Left ventricle myocardium inferior (tissue), 1 donor: ENCODE data around the gene GTSE1. TPM values are rescaled to one million over a fixed set of nuclear protein-coding genes. Genes with fewer than 3 reads are reported as not detected.
A peak's percentile ranks its signal among the peaks of the same experiment; 100 is the strongest.

Experiments
- DNase-seq: peaks from one replicate; pipeline ENCODE4 v3.0.0-alpha.2; 2020
- H3K27ac ChIP-seq: fragments of 200-600 bp; replicated peaks from 2 replicates; pipeline ENCODE4 v1.8.0; 2021
- H3K27me3 ChIP-seq: fragments of 200-600 bp; 2 replicates; pipeline ENCODE4 v1.8.0; 2021; ENCODE audit warnings: low read depth
- H3K36me3 ChIP-seq: fragments of 200-600 bp; 2 replicates; pipeline ENCODE4 v1.8.0; 2021
- H3K4me1 ChIP-seq: fragments of 200-600 bp; 2 replicates; pipeline ENCODE4 v1.8.0; 2021
- H3K4me3 ChIP-seq: fragments of 200-600 bp; 2 replicates; pipeline ENCODE4 v1.8.0; 2021; ENCODE audit warnings: mild to moderate bottlenecking, moderate library complexity
- H3K9me3 ChIP-seq: fragments of 200-600 bp; replicated peaks from 2 replicates; pipeline ENCODE4 v1.8.0; 2021
- CTCF ChIP-seq: fragments of 200-600 bp; IDR thresholded peaks from 2 replicates; pipeline ENCODE4 v1.8.0; 2021; ENCODE audit warnings: antibody characterized with exemption, mild to moderate bottlenecking, borderline replicate concordance
- intact Hi-C: fragments of 100-400 bp; cut with micrococcal nuclease; formaldehyde crosslinking; loops from one replicate; pipeline ENCODE4 v1.11.0; 2022
- total RNA-seq: library from RNA; stranded (reverse); fragmentation: NEBNext Ultra II Directional; extraction: Animal tissue kit (Norgen Biotek cat#: 25700); gene quantifications from one replicate; pipeline ENCODE4 v1.2.1, GENCODE V29; 2021
- donor health status: DM: no; HTN: yes; CAD: no; lungs with severe emphysema.

The GTSE1 gene
- total RNA-seq, 1 donor from 2014 or later, result 0.25 TPM

- TF ChIP-seq CTCF, result no peak
- peaks cover 95% of the 10 kb centered on the region for H3K36me3 ChIP-seq
Observed at GRCh38 chr22:46276563-46276962, 20.1 kb upstream of the GTSE1 start.

GRCh38 chr22:46278656-46279645 is 17.7 kb upstream of the GTSE1 start:
- Histone ChIP-seq H3K9me3 (no peaks in the 10 kb centered on the region), H3K27me3 (no peaks in the 10 kb centered on the region), H3K36me3 (peaks cover 95% of the 10 kb centered on the region), H3K4me1 (peaks cover 29% of the 10 kb centered on the region), H3K4me3 (no peak overlapping the region), H3K27ac (peak overlapping the region; percentile 89)
- DNase-seq, result no peak
- intact Hi-C loops, result no loop called here
- no peak for TF ChIP-seq CTCF

More at GRCh38 chr22:46276563-46276962, 20.1 kb upstream of the GTSE1 start:
- no peak for DNase-seq
- Histone ChIP-seq H3K27me3 (no peaks in the 10 kb centered on the region), H3K4me3 (no peak overlapping the region), H3K27ac (no peak overlapping the region), H3K9me3 (no peaks in the 10 kb centered on the region), H3K4me1 (peaks cover 29% of the 10 kb centered on the region)
- intact Hi-C loops, result no loop called here

- peak overlapping the region; percentile 89 for H3K27ac ChIP-seq
- intact Hi-C loops, result no loop called here
Observed at GRCh38 chr22:46280063-46280817, 16.4 kb upstream of the GTSE1 start.

DNA sequence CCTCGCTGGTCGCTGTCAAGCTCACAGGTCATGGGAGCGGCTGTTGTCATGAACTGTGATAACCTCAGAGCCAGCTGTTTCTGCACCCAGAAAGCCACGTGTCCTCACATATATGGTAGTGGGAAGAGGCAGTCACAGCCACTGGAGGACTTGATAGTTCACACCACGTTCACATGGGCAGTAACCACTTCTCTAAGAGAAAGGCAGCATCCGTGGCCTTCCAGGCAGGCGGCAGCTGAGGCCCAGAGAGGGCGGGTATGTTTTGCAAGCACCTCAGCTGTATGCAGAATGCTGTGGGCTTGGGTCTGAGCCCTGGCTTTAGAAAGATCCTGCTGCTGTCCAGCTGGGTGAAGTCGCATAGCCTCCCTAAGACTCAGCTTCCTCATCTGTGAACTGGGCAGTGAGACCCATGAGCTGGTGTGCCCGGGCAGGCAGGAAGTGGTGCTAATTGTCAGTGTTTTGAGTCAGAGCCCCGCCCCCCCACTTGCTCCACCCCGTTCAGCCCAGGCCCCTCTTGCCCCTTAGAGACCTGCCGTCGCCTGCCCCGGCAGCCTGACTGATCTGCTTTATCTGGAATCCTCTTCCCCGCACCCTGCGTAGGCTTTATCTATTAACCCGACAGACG is 15.6 kb upstream of the GTSE1 start:
- peak overlapping the region; percentile 89 for H3K27ac ChIP-seq
- intact Hi-C loops, result no loop called here
- no peak for TF ChIP-seq CTCF
- H3K4me1 ChIP-seq, result peaks cover 29% of the 10 kb centered on the region
- H3K4me3 ChIP-seq, result no peak overlapping the region
- no peak for DNase-seq
- H3K27me3 ChIP-seq, result no peaks in the 10 kb centered on the region
- peaks cover 95% of the 10 kb centered on the region for H3K36me3 ChIP-seq
- H3K9me3 ChIP-seq, result no peaks in the 10 kb centered on the region

More at GRCh38 chr22:46280063-46280817, 16.4 kb upstream of the GTSE1 start:
- no peaks in the 10 kb centered on the region for H3K27me3 ChIP-seq
- H3K4me3 ChIP-seq, result no peak overlapping the region
- peaks cover 95% of the 10 kb centered on the region for H3K36me3 ChIP-seq
- TF ChIP-seq CTCF, result no peak
- no peaks in the 10 kb centered on the region for H3K9me3 ChIP-seq
- DNase-seq, result no peak
- peaks cover 29% of the 10 kb centered on the region for H3K4me1 ChIP-seq

GRCh38 chr22:46281866-46282678 is 14.6 kb upstream of the GTSE1 start:
- TF ChIP-seq CTCF, result no peak
- Histone ChIP-seq H3K27me3 (no peaks in the 10 kb centered on the region), H3K4me3 (no peak overlapping the region), H3K27ac (peak overlapping the region; percentile 89), H3K4me1 (peaks cover 31% of the 10 kb centered on the region), H3K36me3 (peaks cover 100% of the 10 kb centered on the region), H3K9me3 (no peaks in the 10 kb centered on the region)
- intact Hi-C loops, result no loop called here
- no peak for DNase-seq
